Right renal cortex interstitium (tissue), 3 donors: ENCODE data around the gene NDUFA7. TPM values are rescaled to one million over a fixed set of nuclear protein-coding genes. Genes with fewer than 3 reads are reported as not detected.
"Not testable (repeated sequence)": the region's sequence is repeated elsewhere in the genome, so short reads cannot be mapped to it uniquely, and the experiment has no call there.

Experiments
- DNase-seq, 3 donors: peaks; one replicate each; pipeline ENCODE4 v3.0.0-alpha.2; 2013; ENCODE audit warnings: low read depth in 3 of 3, low spot score in 2 of 3
- polyA plus RNA-seq, 3 donors: library from polyadenylated mRNA; unstranded; fragments of 120-200 nt; gene quantifications; one replicate each; pipeline ENCODE4 v1.2.1, GENCODE V29; 2013; ENCODE audit not compliant: insufficient read length in 3 of 3

Gene NDUFA7
- polyA plus RNA-seq, 3 donors = 44.1 to 53.9 (median 50.0) TPM

- peak in 1 of 3 donors; percentile 86 for DNase-seq
These were observed 21.7 kb upstream of the NDUFA7 start, which contains the start of gene KANK3 for GRCh38 chr19:8342684-8343482. Gene KANK3 (minus strand): TSS chr19:8343262. CDS start chr19:8337828, 5,434 bp downstream.

- DNase-seq = no peak
These were observed 21.1 kb upstream of the NDUFA7 start for GRCh38 chr19:8342316-8342683.

GRCh38 chr19:8341504-8341903 is 20.3 kb upstream of the NDUFA7 start:
- DNase-seq = not testable (repeated sequence)

DNA sequence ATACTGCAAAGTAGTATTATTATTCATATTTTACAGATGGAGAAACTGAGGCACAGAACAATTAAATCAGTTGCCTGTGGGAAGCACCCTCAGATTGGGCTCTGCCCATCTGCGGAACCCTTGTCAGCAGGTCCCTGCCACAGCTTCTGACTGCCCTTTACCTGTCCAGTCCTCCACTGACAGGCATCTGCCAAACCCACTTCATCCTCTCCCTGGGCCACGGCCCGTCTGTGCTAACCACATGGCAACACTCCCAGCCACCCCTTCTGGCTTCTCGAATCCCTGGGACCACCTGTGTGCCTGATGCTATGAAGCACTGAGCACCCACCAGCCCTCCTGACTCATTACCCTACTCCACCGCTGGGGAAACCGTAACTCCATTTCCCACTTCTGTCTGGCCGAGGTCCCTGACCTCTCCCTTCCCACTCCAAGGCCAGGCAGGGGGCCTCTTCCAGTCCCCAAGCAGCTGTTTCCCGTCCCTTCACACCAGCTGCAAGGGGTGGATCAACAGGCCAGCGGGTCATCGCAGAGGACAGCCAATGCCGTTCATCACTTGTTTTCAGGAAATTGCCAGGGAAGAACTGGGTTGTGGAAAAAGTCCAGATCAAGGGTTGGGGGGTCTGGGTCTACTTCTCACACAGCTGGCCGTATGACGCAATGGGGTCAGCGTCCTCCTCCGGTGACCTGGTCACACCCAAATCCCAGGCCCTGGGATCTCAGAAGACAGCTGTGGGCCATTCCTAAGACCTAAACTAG is 19.3 kb upstream of the NDUFA7 start:
- DNase-seq = no peak

- no peak for DNase-seq
These were observed 17.7 kb upstream of the NDUFA7 start for GRCh38 chr19:8338835-8339234.

- DNase-seq = no peak
These were observed 16.6 kb upstream of the NDUFA7 start for GRCh38 chr19:8337728-8338127.

DNA sequence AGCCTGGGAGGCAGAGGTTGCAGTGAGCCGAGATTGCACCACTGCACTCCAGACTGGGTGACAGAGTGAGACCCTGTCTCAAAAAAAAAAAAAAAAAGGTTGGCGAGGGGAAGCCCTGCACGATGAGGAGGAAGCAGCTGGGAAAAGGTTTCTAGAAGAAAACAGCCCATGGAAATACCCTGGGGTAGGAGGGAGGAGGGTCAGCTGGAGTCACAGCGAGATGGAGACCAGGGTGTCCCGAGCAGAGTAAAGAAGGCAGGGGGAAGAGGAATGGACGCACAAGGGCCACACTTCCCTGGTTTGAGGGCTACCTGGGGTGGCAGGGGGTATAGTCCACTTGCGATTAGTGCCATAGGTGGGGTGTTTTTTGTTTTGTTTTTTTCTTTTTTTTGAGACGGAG is 15.5 kb upstream of the NDUFA7 start:
- DNase-seq = no peak

GRCh38 chr19:8336072-8336569 is 14.9 kb upstream of the NDUFA7 start:
- DNase-seq = no peak

- DNase-seq = no peak
These were observed 14.3 kb upstream of the NDUFA7 start for GRCh38 chr19:8335343-8336071.

- no peak for DNase-seq
These were observed 13.5 kb upstream of the NDUFA7 start for GRCh38 chr19:8334458-8335342.

- no peak for DNase-seq
These were observed 12.7 kb upstream of the NDUFA7 start for GRCh38 chr19:8333767-8334457.

DNA sequence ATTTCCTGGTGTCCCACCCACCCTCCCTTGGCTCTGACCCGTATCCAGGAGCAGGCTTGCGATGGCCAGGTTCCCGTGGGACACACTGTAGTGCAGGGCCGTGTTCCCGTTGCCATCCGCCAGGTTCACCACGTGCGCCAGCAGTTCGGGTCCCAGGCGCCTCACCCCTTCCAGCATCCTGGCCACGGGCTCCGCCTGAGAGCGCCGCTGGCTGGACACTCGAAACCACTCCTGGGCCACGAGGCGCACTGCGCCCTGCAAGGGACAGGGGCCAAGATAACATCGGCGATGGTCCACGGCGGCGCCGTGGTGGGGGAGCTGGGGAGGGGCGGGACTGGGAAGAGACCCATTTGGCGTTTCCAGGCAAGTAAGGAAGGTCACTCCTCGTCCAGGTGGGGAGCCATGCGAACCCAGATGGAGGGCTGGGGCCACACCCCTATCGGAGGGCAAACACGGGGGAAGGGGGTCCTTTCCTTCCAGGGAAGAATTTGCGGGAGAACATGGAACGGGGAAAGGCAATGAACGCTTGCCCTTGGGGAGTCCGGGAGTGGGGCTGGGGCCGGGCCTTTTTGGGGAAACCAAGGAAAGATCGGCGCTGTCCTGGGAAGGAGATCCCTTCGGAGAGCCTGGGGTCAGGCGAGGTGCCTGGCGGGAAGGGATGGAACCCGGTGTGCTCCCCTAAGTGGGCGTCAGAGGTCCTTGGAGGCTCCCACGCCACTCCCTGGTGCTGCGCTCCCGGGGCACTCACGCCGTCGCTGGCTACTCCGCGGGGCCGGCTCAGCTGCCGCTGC is 12.0 kb upstream of the NDUFA7 start:
- no peak for DNase-seq

GRCh38 chr19:8331263-8331845 is 10.2 kb upstream of the NDUFA7 start:
- no peak for DNase-seq

DNA sequence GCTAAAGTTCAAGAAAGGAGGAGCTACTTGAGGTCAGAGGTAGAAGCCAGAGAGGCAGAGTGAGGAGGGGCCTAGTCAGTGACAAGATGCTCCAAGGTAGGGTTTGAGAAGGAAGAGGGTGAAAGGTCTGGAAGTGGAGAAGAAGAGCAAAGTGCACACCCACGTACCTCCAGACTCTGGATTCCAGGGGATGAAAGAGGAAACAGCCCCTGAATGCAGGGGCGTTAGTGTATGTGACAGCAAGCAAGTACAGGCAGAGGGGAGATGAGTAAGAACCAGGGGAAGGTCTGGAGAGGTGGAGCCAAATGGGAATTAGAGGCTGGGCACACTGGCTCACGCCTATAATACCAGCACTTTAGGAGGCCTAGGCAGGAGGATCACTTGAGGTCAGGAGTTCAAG is 8.8 kb upstream of the NDUFA7 start:
- DNase-seq = no peak

GRCh38 chr19:8325454-8325853 is 4.3 kb upstream of the NDUFA7 start:
- no peak for DNase-seq

- no peak for DNase-seq
These were observed 3.2 kb upstream of the NDUFA7 start for GRCh38 chr19:8324186-8325050.

DNA sequence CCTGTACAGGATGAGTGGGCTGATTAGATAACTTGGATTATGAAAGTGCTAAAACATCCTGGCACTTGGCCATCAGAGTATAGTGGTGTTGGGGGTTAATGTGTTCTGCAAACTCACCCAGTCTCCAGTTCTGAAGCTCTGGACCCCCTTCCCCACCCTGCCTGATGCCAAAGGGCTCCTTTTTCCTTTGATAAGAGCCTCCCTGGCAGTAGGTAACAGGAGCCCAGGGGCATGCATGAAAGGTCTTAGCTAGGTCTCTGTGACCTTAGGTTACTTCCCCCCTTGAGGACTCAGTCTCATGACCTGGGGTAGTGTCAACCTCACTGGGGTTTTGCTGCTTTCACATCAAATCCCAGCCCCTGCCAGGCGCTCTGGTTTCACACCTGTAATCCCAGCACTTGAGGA is 2.6 kb upstream of the NDUFA7 start:
- DNase-seq = no peak

DNA sequence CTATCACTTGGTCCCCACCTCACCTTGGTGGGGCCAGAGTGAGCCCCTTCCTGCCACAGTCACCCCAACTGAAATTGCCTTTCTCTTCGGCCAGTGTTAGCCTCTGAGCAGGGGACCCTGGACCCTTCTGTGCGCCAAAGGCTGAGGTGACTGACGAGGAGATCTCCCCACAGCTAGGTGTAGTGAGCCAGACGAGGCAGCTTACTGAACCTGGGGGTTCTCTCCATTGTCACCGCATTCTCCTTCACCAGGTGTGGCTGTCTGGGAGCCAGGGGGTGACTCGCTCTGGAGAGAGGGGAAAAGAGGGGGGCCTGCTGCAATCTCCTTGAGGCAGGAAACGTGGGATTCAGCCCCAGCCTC is 1.4 kb upstream of the NDUFA7 start:
- no peak for DNase-seq
